HTERT RPE-1 (cell line): Measurements from ENCODE around the gene CSN1S1.
"Not testable (repeated sequence)": the region's sequence is repeated elsewhere in the genome, so short reads cannot be mapped to it uniquely, and the experiment has no call there.

Source experiments
- in situ Hi-C: fragments of 300-500 bp; cut with MboI; formaldehyde crosslinking; loops from 4 replicates; pipeline ENCODE4 v1.14.3; 2020; ENCODE audit warnings: low sequenced_read_pairs

Gene CSN1S1

GRCh38 chr4:69930768-69931167 is at the start of gene CSN1S1:
TSS of gene CSN1S1 (plus strand) at chr4:69931068. CDS start at chr4:69932556, 1,488 bp downstream.
- in situ Hi-C loops = no loop called here

GRCh38 chr4:69881173-69881773 is 49.6 kb upstream of the CSN1S1 start:
- in situ Hi-C loops = no loop called here

GRCh38 chr4:69882150-69882549 is 48.7 kb upstream of the CSN1S1 start:
- in situ Hi-C loops = no loop called here

- in situ Hi-C loops = no loop called here
These were observed 42.5 kb upstream of the CSN1S1 start for GRCh38 chr4:69888336-69888735.

GRCh38 chr4:69894186-69894585 is 36.7 kb upstream of the CSN1S1 start:
- in situ Hi-C loops = no loop called here

GRCh38 chr4:69894721-69895120 is 36.1 kb upstream of the CSN1S1 start:
- in situ Hi-C loops = no loop called here

GRCh38 chr4:69896530-69897116 is 34.2 kb upstream of the CSN1S1 start:
- in situ Hi-C loops = no loop called here

GRCh38 chr4:69907151-69907550 is 23.7 kb upstream of the CSN1S1 start:
- in situ Hi-C loops = no loop called here

- in situ Hi-C loops = no loop called here
These were observed 21.7 kb upstream of the CSN1S1 start for GRCh38 chr4:69909195-69909594.

- in situ Hi-C loops = no loop called here
These were observed 20.7 kb upstream of the CSN1S1 start for GRCh38 chr4:69910016-69910782.

- in situ Hi-C loops = no loop called here
These were observed 10.0 kb upstream of the CSN1S1 start for GRCh38 chr4:69920874-69921273.

- in situ Hi-C loops = not testable (repeated sequence)
These were observed 7.0 kb upstream of the CSN1S1 start for GRCh38 chr4:69923782-69924410.

- in situ Hi-C loops = no loop called here
These were observed 3.3 kb downstream of the CSN1S1 start for GRCh38 chr4:69934150-69934549.

- in situ Hi-C loops = no loop called here
These were observed 5.7 kb downstream of the CSN1S1 start for GRCh38 chr4:69936566-69936965.

GRCh38 chr4:69951602-69952001 is 20.7 kb downstream of the CSN1S1 start:
- in situ Hi-C loops = no loop called here

GRCh38 chr4:69957209-69957608 is 26.3 kb downstream of the CSN1S1 start:
- in situ Hi-C loops = no loop called here

- in situ Hi-C loops = no loop called here
These were observed 34.8 kb downstream of the CSN1S1 start, which contains the start of gene CSN2 for GRCh38 chr4:69965628-69966027. TSS of gene CSN2 (minus strand) at chr4:69965728. CDS start at chr4:69960995, 4,733 bp downstream.

- in situ Hi-C loops = no loop called here
These were observed 39.2 kb downstream of the CSN1S1 start for GRCh38 chr4:69970071-69970470.

- in situ Hi-C loops = no loop called here
These were observed 43.8 kb downstream of the CSN1S1 start for GRCh38 chr4:69974631-69975030.

- in situ Hi-C loops = no loop called here
These were observed 46.7 kb downstream of the CSN1S1 start for GRCh38 chr4:69977582-69977981.

- in situ Hi-C loops = no loop called here
These were observed 53.2 kb downstream of the CSN1S1 start for GRCh38 chr4:69984030-69984443.

GRCh38 chr4:69986663-69987062 is 55.8 kb downstream of the CSN1S1 start:
- in situ Hi-C loops = no loop called here
